SU-DHL-6 (cell line): Measurements from ENCODE around the gene STAT5A.

Experiments used
- EZH2phosphoT487 ChIP-seq: fragments of 200-600 bp; sonication (generic), shearing (Covaris generic); conservative IDR thresholded peaks from 2 replicates; pipeline ENCODE4 v1.6.1; 2018; ENCODE audit warnings: mild to moderate bottlenecking, antibody characterized with exemption, low read length, moderate library complexity, mixed read lengths
- TF ChIP-seq, protein P1 (sequence below): fragments of 200-600 bp; sonication (generic); IDR thresholded peaks from one replicate; pipeline ENCODE4 v1.5.1; 2017; ENCODE audit warnings: antibody characterized with exemption, mild to moderate bottlenecking, low read length, moderate library complexity; ENCODE audit not compliant: insufficient read depth, poor library complexity, severe bottlenecking

DNA sequence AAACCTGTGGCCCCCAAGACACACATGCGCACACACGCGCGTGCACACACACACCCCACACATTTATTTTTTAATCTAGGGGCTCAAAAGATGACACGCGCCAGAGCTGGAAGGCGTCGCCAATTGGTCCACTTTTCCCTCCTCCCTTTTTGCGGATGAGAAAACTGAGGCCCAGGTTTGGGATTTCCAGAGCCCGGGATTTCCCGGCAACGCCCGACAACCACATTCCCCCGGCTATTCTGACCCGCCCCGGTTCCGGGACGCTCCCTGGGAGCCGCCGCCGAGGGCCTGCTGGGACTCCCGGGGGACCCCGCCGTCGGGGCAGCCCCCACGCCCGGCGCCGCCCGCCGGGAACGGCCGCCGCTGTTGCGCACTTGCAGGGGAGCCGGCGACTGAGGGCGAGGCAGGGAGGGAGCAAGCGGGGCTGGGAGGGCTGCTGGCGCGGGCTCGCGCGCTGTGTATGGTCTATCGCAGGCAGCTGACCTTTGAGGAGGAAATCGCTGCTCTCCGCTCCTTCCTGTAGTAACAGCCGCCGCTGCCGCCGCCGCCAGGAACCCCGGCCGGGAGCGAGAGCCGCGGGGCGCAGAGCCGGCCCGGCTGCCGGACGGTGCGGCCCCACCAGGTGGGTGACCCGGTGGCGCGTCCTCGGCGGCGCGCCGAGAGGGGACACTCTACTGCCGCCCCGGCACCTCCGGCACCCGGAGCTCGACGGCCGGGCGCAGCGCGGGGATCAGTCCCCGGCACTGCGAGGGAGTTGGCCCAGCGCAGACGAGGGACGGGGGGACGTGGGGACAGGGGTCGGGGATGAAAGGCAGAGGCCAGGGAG lies at the start of gene STAT5A:
- TF ChIP-seq, protein P1, sequence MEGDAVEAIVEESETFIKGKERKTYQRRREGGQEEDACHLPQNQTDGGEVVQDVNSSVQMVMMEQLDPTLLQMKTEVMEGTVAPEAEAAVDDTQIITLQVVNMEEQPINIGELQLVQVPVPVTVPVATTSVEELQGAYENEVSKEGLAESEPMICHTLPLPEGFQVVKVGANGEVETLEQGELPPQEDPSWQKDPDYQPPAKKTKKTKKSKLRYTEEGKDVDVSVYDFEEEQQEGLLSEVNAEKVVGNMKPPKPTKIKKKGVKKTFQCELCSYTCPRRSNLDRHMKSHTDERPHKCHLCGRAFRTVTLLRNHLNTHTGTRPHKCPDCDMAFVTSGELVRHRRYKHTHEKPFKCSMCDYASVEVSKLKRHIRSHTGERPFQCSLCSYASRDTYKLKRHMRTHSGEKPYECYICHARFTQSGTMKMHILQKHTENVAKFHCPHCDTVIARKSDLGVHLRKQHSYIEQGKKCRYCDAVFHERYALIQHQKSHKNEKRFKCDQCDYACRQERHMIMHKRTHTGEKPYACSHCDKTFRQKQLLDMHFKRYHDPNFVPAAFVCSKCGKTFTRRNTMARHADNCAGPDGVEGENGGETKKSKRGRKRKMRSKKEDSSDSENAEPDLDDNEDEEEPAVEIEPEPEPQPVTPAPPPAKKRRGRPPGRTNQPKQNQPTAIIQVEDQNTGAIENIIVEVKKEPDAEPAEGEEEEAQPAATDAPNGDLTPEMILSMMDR = no peak
- TF ChIP-seq EZH2phosphoT487 = no peak
